Activated CD4-positive, CD25-positive, alpha-beta regulatory T cell treated with anti-CD3 and anti-CD28 coated beads, Interleukin-2, amount 50 U/mL, for 72 hours (primary cell): ENCODE results near the gene ADAMTSL2.

Source experiments
- DNase-seq: peaks from one replicate; pipeline ENCODE4 v3.0.0; 2021

Gene ADAMTSL2

DNA sequence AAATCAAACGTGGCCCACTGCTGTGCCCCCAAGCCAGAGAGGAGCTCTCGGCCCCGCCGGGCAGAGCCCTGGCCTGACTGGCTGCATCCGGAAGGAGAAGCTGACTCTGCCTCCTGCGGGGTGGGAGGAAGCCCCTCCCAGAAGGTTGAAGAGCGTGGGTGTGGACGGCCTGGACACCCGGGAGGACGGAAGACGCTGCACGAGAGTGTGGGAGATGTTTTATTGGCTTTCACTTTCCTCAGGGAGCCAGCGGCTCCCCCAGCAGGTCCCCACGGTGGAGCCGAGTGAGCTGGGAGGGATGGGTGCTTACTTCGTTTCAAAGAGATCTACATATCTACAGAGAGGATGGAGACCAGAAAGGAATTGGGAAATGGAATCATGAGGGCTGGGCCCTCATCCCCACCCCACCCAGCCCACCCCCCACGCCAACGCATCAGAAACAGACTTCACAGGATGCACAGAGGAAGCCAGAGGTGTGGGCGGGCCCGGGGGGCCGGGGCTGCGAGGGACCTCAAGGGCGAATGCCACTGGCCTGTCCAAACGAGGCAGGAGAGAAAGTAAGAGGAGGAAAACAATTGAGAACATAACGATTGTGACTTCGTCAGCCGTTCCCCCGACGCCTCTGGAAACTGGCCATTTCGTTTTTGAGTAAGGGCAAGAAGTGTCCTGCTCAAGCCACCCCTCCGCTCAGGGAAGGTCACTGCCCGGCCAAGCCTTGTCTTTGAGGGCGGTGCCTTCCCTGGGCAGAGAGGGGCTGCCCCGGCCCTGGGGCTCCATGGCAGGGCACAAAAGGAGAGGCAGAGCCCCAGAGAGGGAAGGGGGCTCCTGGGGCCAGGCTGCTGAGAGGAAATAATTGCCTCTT is 42.6 kb downstream of the ADAMTSL2 start:
- DNase-seq: no peak

DNA sequence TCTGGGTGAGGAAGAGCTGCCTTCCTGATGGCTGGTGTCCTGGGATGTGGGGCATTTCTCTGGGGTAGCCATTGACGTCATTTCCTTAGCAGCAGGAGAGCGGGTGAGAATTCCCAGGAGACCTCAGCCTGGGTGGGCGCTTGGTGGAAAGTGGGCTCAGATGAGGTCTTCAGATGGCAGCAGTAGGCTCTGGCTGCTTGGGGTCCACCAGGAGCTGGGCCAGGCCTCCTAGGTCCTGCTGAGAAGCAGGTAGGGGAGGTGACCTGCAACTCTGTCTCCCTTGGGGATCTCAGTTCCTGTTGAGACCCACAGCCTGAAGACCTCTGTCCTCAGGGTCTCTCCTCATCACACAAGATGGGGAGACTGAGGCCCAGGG is 43.2 kb downstream of the ADAMTSL2 start:
- DNase-seq: no peak

DNA sequence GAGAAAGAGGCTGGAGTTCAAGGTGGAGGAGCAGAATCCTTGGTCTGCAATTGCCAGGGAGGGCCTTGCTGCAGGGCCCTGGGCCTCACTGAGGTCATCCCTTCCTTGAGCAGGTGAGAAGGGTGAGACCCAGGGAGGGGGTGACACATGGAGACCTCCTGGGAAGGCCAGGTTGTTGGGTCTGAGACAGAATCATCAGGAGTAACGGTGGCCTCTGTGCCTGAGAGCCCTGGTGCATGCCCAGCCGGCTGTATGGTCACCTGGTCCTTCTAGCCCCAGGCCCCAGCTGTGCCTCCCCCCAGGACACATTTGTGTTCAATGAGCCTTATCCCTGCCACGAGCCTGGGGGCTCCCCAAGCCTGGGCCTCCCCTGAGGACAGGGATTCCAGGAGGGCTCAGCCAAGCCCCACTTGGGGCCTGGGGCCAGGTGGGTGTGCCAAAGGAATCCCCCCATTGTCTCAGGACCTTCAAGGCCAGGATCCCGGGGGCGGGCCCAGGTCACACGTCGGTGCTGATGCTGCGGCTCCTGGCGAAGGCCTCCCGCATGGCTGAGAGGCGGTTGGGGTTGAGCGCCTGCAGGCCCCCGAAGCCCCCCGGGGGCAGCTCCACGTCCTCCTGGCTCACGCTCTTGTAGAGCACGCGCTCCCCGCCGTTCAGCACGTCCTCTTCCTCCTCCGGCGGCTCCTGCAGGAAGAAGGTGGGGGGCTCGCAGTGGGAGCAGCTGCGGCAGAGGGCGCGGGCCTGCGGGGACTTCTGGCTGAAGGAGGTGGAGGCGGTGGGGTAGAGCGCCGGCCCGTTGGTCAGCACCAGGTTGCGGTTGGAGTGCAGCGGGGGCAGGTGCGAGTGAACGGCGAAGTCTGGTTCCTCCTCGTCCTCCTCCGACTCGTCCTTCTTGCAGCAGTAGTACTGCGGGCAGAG is 44.3 kb downstream of the ADAMTSL2 start:
- DNase-seq: no peak

DNA sequence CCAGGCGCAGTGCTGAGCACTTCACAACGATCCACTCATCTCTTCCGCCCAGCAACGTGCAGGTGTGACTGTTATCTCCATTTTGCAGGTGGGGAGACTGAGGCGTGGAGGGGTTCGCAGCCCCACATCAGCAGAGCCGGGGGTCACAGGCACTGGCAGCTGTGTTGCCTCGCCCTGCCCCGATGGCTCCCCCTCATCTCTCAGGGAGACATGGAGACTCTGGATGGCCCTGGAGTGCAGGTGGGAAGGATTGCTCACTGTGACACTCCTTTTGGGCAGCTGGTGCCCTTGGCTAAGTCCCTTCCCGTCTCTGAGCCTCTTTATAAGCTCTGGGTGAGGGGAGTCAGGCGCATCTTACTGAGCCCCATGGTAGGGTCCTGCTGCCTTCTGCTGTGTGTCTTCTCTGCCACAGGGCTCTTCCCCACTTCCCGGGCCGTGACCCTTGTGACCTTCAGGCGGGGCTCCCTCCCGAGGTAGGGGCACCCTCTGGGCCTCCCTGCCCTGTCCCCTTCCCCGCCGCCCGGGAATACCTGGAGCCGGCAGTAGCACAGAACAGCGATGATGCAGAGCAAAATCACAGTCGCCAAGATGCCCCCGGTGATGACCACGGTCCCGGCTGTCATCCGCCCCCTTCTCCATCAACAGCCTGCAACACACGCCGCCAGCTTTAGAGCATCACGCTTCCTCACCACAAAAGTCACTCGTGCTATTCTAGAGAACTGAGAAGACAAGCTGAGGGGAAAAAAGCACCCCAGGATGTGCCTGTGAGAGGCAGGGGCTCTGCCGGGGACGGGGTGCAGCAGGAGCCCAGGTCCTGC is 45.3 kb downstream of the ADAMTSL2 start:
- no peak for DNase-seq

DNA sequence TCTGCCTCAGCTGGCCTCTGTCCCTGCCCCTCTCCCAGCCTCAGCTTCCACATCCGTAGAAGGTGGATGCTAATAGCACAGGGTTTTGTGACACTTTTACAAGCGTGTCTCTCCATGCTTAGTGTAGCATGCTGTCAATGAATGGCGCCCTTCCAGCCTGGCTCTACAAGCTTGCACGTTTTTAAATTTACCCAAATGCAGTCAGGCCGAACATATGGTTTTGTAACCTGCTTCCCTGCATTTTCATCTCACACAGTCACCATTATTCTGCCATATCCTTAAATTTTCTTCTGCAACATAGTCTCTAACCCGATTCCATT is 45.9 kb downstream of the ADAMTSL2 start:
- DNase-seq: no peak

DNA sequence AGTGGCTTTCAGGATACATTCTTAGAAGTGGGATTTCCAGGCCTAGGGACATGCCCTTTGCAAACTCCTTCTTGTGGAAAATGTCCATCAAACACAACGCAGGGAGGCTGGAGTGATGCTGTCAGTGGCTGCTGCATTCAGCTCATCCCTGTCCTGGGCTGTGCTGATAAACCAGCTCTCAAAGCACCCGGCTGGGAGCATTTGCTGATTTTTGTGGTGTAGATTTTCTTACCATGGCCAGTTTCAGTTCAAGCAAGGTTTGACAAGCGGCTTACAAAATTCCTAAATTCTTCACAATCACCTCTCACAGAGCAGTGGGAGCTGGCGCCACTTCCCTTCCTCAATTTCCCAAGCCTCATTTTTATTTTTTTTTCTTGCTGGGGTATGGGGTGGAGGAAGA is 46.5 kb downstream of the ADAMTSL2 start:
- DNase-seq: no peak

DNA sequence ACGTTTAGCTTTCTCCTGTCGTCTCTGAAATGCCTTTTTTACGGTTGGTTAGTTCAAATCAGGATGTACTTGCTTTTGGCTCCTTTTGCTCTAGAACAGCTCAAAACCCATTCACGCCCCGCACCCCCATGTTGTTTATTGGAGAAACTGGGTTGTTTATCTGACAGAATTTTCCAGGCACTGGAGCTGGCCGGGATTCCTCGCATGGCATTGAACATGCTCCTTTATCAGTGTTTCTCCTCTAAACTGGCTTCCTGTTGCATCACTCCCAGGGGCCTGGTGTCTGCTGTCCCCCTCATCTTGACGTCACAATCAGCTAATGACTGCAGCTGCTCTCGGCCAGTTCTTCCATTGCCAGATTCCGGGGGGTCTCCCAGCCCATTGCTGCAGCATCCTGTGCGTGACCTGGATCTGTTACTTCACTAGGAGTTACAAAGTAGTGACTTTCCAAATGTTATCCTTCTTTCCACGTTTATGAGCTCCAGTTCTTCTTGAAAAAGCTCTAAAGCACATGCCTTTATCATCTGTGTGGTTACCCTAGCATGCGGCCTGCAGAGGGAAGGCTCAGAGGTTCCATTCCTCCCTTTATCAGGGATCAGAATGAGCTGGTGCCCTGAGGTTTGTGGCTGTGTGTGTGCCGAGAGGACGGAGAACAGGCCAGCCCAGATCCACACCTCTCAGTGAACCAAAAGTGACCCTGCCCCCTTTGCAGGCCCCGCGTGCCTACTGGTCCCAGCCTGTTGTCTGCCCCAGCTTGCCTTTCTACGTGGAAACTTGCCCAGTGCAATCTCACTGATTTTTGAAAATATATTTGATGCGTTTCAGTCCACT is 47.2 kb downstream of the ADAMTSL2 start:
- no peak for DNase-seq

DNA sequence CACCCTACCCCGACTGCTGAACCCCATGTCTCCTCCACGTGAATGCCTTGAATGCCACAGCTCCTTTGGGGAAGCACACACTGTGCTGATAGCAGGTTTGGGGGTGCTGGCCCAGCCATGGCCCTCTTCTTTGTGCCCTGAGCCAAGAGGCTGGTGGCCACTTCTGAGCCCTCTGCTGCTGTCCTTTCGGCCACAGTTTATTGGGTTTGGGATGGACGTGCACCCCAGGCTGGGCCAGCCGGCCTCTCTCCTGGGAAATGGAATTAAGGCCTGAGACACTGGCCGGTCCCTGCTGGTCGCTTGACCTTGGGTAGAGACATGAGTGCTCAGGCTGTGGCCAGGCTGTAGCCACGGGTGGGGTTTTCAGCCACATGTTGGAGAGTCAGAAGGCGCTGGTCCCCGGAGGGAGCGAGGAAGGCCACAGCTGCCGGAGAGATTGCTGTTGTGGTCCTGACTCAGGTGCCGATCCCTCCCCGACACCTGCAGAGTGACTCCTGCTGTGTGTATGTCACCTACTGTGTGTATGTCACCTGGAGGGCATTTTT is 48.1 kb downstream of the ADAMTSL2 start:
- no peak for DNase-seq

DNA sequence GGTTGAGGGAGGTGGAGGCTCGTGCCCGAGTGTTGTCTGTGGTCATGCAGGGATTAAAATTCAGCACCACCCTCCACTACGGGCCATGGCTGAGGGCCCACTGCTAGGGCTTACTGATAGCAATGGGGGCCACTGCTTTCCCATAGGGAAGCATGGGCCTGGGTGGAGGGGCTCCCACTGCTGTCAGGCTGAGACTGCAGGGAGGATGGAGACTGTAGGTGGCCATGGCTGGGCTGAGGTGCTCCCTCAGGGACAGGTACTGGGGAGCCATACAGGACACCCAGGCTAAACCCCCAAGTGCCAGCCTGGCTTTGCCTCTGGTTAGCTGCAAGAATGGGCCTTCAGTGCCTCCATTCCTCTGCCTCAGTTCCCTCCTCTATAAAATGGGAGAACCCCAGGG is 48.6 kb downstream of the ADAMTSL2 start:
- no peak for DNase-seq

DNA sequence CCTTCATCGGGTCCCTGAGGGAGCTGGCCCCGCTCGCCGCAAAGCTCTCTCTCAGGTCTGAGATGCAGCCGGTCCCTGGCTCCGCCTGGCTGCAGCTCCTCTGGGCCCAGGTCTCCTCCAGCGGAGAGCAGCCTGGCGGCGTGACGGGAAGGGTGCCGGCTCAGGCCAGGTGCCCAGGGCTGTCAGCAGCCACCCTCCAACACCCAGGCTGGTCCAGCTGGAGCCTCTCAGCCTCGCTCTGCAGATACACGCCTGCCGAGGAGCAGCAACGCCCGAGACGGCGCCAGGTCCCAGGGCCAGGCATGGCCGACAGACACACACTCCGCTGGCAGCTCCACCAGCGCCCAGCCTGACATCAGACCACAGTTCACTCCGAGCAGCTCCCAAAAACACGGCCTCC is 49.1 kb downstream of the ADAMTSL2 start:
- DNase-seq: no peak

DNA sequence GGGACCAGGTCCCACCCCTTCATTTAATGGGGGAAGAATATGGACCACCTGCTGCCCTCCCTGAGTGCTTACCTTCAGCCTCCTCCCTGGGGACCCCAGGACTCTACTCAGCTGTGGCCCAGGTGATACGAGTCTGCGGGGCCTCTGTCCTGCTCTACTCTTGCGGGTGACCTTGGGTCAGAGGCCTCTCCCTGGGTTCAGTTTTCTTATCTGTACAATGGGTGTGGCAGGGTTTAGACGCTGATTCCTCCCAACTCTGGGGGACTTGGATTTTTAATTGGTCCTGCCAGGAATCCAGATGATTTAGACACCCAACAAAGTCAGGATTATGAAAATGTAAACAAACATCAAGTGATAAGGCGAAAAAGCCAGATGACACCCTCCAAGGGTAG is 49.7 kb downstream of the ADAMTSL2 start:
- no peak for DNase-seq

DNA sequence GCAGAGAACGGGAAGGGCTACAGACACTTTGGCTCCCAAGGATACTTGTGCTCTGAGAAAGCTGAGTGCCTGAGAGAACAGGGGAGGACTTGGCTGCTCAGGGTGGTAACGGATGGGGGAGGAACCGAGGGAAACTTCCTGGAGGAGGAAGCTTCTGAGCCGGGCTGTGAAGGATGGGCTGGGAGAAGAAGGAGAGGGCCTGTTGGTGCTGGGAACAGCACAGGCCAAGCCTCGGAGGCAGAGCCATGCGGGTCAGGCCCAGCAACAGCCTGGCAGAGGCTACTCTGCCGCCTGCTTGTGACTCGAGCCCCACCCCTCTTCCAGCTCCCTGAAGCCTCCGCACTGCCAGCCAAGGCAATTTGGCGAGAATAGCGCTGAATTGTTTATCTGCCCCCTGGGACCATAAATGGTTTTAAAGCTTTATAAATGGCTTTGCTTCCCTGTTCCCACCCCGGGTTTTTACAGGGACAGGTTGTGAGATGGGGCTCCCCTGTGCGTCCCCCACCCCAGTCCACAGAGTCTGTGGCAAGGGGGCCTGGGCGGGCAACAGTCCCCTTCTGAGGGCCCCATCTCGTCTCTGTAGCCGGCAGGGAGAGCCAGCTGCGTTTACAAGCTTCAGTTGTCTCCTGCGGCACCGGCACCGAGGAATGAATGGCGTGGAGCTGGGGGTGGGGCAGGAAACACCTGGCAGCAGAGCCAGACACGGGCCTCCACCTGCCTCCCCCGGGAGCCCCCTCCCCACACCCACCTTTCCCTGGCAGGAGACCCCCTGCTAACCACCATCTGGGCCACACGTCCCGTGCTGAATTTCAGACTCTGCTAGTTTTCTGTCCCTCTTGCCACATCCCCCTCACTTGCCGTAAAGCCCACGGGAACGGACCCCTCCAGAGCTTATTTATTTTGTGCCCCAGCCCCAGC is 50.3 kb downstream of the ADAMTSL2 start:
- no peak for DNase-seq

DNA sequence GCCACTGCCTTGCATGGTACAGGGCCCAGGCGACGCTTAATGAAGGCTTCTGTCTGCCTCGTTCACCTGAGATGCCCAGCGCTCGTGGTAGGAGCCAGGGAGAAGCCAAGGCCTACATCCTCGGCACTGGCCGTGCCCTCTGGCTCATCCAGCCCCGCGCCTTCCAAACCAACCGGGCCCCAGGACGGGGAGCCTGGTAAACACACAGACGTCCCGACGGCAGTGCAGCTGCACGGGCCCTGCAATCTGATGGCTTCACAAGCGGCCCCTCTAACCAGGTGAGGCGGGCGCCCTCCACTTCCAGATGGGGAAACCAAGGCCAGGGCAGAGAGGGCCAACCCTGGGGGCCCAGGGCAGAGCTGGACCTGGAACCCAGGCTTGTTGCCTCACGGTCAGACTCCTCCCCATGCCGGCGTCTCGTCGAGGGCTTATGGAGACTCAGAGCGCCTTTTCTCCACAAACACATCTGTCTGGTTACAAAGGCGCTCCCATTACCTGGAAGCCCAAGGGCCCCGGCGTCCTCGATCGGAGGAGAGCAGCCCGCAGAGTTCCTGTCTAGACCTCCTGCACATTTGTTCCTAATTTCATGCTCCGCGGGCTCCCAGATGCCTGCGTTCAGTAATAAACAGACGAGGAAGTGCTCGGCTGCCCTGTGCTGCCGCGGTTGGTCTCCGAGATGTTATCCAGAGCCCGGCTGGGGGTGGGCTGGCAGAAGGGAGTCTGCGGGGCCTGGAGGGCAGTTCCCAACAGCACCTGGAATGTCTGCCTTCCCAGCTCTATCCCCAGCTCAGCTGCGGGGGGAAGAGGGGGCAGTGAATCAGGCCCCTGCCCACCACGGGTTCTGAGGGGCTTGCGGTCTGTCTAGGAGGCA is 51.2 kb downstream of the ADAMTSL2 start:
- DNase-seq: no peak

DNA sequence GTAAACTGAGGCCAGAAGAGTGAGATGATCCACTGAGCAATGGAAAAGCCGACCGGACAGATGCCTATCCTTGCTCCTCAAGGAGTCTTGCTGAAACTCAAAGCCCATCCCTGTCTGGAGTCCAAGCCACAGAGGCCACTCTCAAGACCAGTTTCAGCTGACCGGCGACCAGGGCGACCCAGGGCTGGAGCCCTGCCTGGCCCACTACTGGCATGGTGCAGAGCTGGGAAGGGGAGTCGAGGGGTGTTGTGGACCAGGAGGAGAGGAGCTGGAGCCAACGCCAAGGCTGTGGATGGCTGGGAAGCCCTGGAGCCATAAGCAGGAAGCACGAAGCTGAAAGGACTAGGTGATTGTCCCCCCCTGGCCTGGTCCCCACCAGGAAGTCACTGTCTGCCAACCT is 52.5 kb downstream of the ADAMTSL2 start:
- DNase-seq: no peak

DNA sequence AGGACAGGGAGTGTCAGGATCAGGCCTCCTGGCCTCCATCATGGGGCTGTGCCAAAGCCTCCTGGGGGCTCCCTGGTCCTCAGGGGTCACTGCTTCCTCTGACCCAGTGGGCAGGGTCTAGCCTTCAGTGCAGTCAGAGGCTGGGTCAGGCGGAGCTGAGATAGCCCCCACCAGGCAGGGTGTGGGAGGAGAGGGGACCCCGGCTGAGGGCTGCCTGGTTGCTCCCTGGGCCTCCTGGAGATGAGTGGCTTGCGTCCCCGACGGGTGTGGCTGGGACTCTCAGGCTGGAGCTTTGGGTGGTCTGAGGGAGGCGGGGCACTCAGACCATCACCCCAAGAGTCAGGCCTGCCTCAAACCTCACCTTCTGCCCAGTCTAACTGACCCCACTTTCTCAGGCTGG is 53.0 kb downstream of the ADAMTSL2 start:
- DNase-seq: no peak

DNA sequence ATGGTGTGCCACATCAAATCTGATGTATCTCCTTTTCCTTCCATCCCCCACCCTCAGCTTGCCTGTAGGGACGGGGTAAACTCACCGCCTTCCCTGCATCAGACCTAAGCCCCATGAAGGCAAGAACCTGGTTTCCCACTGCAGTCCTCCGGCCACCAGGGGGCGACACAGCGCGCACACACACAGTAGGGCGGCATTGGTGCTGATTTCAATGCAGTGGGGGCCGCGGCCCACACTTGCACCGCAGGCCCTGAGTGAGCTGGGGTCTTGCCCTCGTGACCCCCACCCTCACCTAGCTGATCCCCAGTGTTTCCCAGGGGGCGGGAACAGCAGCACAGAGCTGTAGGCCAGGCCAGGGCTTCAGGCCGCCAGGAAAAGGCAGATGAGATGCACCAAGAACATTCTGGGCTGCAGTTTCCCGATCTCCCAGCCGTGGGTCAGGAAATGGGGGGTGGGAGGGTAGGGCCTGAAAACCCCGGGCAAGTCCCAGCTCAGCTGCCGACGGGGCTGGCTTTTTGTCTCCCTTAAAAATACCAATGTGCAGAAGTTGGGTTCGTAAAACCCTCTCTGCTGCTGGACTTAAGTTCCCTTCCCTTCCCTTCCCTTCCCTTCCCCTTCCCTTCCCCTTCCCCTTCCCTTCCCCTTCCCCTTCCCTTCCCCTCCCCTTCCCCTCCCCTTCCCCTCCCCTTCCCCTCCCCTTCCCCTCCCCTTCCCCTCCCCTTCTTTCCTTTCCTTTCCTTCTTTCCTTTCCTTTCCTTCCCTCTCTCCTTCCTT is 55.1 kb downstream of the ADAMTSL2 start:
- DNase-seq: peak; percentile 72

DNA sequence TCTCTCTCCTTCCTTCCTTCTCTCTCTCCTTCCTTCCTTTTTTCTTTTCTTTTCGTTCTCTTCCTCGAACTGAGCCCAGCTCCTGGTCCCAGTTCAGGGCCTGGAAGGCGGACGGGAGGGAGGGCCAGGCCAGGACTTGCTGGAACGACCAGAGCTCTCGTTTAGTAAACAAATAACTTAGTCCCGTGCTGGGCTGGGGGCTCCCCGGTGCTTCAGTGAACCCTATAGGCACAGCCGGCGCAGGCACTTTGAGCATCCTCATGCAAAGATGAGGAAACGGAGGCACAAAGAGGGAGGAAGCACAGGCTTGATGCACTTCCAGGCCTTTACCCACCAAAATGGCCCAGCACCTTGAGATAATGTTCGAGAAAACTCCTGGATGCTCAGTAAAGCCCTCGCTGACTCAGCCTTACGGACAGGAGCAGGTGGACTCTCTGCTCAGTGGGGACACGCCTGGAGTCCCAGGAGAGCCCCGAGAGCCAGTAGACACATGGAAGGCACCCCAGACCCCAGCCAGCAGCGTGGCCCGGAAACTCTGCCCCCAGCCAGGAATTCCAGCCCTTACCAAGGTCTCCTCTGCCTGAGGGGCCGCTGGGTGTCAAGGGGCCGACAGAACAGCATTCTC is 55.8 kb downstream of the ADAMTSL2 start:
- DNase-seq: no peak

DNA sequence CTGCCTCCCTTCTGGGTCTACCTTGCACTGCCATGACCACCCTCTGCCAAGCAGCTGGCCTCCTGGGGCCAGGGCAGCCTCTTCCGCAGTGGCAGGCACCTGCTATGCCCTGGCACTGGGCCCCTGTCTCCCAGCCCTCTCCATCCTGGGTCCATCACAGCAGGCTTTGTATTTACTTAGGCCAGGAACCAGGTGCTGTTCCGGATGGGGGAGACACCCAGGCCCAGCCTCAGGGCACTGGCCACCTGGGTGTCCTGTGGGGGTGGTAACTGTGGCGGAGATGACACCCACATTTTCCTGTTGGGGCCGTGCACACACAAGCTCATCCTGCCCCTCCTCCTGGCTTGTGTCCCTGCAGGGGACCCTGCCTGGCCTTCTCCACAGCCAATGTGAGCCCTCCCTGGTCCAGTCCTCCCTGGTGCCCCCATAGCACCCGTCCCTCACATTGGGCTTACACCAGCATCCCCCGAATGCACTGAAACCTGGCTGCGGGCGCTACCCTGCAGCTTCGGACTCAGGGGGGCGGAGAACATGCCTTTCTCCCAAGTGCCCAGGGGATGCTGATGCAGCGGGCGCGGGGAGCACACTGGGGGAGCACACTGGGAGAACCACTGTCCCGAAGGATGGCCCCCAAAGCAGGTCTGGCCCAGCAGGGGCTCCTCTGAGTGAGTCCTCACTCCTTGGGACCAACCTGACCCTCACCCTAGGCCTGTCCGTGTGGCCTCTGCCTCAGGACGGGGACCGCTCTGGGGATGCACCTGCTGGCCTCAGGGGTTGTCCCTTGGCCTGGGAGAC is 56.8 kb downstream of the ADAMTSL2 start:
- no peak for DNase-seq
